Measurements from ENCODE around the gene IMPA2.

DNA sequence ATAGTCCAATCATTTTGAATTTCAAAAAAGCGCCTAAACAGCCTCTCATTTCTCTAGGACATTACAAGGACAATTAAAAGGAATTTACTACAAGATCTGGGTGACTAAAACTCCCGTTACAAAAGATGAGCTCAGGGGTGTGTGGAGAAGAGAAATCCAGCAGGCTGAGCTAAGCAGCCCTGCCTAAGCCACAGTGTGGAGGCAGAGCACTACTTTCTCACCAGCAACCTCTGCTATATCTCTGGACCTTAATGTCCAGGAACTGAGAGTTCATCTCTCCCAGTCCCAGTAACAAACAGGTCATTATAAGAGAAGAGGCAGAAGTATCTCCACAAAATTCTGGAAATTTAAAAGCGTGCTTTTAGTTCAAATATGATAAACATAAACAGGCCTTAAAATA is 93.4 kb downstream of the IMPA2 start:
- TF ChIP-seq, protein P1, sequence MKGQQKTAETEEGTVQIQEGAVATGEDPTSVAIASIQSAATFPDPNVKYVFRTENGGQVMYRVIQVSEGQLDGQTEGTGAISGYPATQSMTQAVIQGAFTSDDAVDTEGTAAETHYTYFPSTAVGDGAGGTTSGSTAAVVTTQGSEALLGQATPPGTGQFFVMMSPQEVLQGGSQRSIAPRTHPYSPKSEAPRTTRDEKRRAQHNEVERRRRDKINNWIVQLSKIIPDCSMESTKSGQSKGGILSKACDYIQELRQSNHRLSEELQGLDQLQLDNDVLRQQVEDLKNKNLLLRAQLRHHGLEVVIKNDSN (IDR thresholded peaks at IDR 0.05; ENCODE audit: borderline replicate concordance, extremely low read length, insufficient read depth, low read depth, low read length): no peak
- TF ChIP-seq, protein P2, sequence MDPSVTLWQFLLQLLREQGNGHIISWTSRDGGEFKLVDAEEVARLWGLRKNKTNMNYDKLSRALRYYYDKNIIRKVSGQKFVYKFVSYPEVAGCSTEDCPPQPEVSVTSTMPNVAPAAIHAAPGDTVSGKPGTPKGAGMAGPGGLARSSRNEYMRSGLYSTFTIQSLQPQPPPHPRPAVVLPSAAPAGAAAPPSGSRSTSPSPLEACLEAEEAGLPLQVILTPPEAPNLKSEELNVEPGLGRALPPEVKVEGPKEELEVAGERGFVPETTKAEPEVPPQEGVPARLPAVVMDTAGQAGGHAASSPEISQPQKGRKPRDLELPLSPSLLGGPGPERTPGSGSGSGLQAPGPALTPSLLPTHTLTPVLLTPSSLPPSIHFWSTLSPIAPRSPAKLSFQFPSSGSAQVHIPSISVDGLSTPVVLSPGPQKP (IDR thresholded peaks at IDR 0.05; ENCODE audit: low read depth, low read length): no peak
- TF ChIP-seq YY1 (IDR thresholded peaks at IDR 0.05; ENCODE audit: low read depth, low read length) (no peak), CHD1 (IDR thresholded peaks at IDR 0.05; ENCODE audit: low read depth, low read length) (no peak), RUNX3 (IDR thresholded peaks at IDR 0.05; ENCODE audit: low read length) (no peak), ETV6 (conservative IDR thresholded peaks at IDR 0.05 in 1 of 2, IDR thresholded peaks at IDR 0.05 in 1 of 2; ENCODE audit: borderline replicate concordance in 1 of 2, low read depth in 1 of 2) (no peak), EGR1 (IDR thresholded peaks at IDR 0.05; ENCODE audit: borderline replicate concordance in 1 of 2, low read depth in 2 of 2, low read length in 2 of 2) (no peak), POLR2A (IDR thresholded peaks at IDR 0.05; ENCODE audit: low read depth, low read length) (no peak), SREBF1 (IDR thresholded peaks at IDR 0.05; ENCODE audit: low read length) (no peak), RFX5 (IDR thresholded peaks at IDR 0.05; ENCODE audit: low read depth, low read length) (no peak), CREB1 (IDR thresholded peaks at IDR 0.05; ENCODE audit: low read depth) (no peak), CBFB (IDR thresholded peaks at IDR 0.05; ENCODE audit: low read depth) (no peak)
- TF ChIP-seq, protein P3, sequence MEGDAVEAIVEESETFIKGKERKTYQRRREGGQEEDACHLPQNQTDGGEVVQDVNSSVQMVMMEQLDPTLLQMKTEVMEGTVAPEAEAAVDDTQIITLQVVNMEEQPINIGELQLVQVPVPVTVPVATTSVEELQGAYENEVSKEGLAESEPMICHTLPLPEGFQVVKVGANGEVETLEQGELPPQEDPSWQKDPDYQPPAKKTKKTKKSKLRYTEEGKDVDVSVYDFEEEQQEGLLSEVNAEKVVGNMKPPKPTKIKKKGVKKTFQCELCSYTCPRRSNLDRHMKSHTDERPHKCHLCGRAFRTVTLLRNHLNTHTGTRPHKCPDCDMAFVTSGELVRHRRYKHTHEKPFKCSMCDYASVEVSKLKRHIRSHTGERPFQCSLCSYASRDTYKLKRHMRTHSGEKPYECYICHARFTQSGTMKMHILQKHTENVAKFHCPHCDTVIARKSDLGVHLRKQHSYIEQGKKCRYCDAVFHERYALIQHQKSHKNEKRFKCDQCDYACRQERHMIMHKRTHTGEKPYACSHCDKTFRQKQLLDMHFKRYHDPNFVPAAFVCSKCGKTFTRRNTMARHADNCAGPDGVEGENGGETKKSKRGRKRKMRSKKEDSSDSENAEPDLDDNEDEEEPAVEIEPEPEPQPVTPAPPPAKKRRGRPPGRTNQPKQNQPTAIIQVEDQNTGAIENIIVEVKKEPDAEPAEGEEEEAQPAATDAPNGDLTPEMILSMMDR (IDR thresholded peaks at IDR 0.05 in 2 of 3, conservative IDR thresholded peaks at IDR 0.05 in 1 of 3; ENCODE audit: control insufficient read depth in 2 of 3, extremely low read depth in 1 of 3, insufficient read depth in 1 of 3, low read depth in 3 of 3, low read length in 3 of 3): peak in 1 of 3 experiments; percentile 29; a peak in 1 of 6 replicates

All from GM12878 (cell line).